Gastrocnemius medialis (tissue), 4 donors: ENCODE data around the gene PTPRJ. TPM values are rescaled to one million over a fixed set of nuclear protein-coding genes. Genes with fewer than 3 reads are reported as not detected.

Experiments used
- ATAC-seq, 2 donors: fragments of 150-250 bp; one replicate each; pipeline ENCODE4 v1.9.1; 2016
- DNase-seq, 2 donors: peaks; one replicate each; pipeline ENCODE4 v3.0.0-alpha.2; 2019
- H3K27ac ChIP-seq, 4 donors: fragments of 200-600 bp; sonication (generic); 1 replicate in 1 of 4; 2 replicates in 3 of 4; pipeline ENCODE4 v1.5.1; 2016 to 2018; ENCODE audit warnings: mild to moderate bottlenecking in 2 of 4, moderate library complexity in 1 of 4
- H3K27me3 ChIP-seq, 3 donors: fragments of 200-600 bp; sonication (generic) in 2 of 3; 1 replicate in 1 of 3; 2 replicates in 2 of 3; pipeline versions ENCODE4 v1.5.1 to v1.6.0; 2016 to 2019; ENCODE audit warnings: mild to moderate bottlenecking in 1 of 3, moderate library complexity in 1 of 3
- H3K36me3 ChIP-seq, 2 donors: fragments of 200-600 bp; sonication (generic) in 1 of 2; one replicate each; pipeline ENCODE4 v1.5.1; 2017 to 2018
- H3K4me1 ChIP-seq, 2 donors: fragments of 200-600 bp; sonication (generic) in 1 of 2; one replicate each; pipeline ENCODE4 v1.5.1; 2016 to 2017; ENCODE audit warnings: mild to moderate bottlenecking in 2 of 2
- H3K4me3 ChIP-seq, 4 donors: fragments of 200-600 bp; sonication (generic) in 3 of 4; 1 replicate in 1 of 4; 2 replicates in 3 of 4; pipeline ENCODE4 v1.5.1; 2016 to 2019; ENCODE audit warnings: mild to moderate bottlenecking in 2 of 4
- H3K9me3 ChIP-seq, 3 donors: fragments of 200-600 bp; sonication (generic) in 2 of 3; 1 replicate in 1 of 3; 2 replicates in 2 of 3; pipeline ENCODE4 v1.5.1; 2016 to 2019
- CTCF ChIP-seq, 5 experiments: fragments of 450-650 bp in 3 of 5; fragments of 200-600 bp in 2 of 5; sonication (generic) in 2 of 5; IDR thresholded peaks in 4 of 5; conservative IDR thresholded peaks in 1 of 5; 1 replicate in 4 of 5; 2 replicates in 1 of 5; pipeline ENCODE4 v1.5.1; 2016 to 2019; ENCODE audit warnings: antibody characterized with exemption in 5 of 5, mild to moderate bottlenecking in 3 of 5, moderate library complexity in 3 of 5
- POLR2A ChIP-seq, 2 donors: fragments of 450-650 bp; IDR thresholded peaks; one replicate each; pipeline ENCODE4 v1.6.1; 2017; ENCODE audit warnings: antibody characterized with exemption in 2 of 2, mild to moderate bottlenecking in 2 of 2, moderate library complexity in 2 of 2
- in situ Hi-C, 4 donors: fragments of 200-750 bp; cut with MboI; loops; one replicate each; pipeline versions ENCODE4 v1.15.0 to v1.8.0; 2017; ENCODE audit warnings: low sequenced_read_pairs in 4 of 4
- intact Hi-C: fragments of 100-400 bp; cut with DNase I; formaldehyde crosslinking; loops from one replicate; pipeline ENCODE4 v1.15.1; 2023; ENCODE audit warnings: low total_unique reads
- total RNA-seq, 4 donors: library from RNA; depleted of rRNA; stranded (reverse); fragments of >200 nt; gene quantifications; one replicate each; pipeline versions ENCODE4 v1.1.0 to v1.2.3, GENCODE V29; 2016

The PTPRJ gene
- total RNA-seq, 4 donors from 2014 or later = 5.4 to 9.0 (median 5.6) TPM

DNA sequence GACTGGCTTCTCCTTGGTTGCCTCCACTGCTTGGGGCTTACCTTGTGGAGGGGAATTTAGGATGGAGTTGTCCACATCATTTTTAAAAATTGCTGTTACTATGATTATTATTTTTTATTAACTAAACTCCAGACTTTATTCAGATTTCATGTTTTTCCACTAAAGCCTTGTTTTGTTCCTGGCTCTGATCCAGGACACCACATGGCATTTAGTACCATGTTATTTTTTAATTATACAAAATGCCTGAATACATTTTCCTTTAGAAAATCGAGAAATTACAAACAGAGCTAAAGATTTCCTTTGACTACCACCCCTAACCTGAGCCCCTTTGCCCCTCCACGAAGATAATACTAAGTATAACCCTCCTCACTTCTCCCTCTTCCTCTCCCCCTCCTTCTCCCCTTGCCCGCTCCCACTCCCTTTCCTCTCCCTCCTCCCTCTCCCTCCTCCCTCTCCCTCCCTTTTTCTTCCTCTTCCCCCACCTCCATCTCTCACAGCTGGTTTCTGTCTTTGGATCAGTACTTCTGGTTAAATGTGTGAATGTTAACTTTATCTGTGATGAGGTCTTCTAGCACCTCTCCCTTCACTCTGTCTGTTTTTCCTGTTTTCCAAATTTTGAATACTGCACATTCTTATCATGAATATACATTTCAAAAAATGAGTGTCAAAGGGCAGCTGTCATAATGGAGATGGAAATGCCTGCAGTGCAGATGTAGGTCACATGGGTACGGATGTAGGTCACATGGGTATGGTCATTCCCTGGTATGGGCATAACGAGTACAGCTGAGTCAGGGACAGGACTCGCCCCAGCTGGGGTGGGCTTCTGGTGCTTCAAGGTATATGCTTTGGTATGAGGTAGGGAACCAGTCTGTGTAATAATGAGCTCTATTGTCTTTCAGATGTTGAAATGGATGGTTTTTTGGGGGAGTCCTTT lies 181.9 kb downstream of the PTPRJ start:
- in situ Hi-C loops = no loop called here
- intact Hi-C loops = no loop called here
- ATAC-seq (no peak), DNase-seq (no peak)
- TF ChIP-seq POLR2A (IDR thresholded peaks at IDR 0.05) (no peak), CTCF (IDR thresholded peaks at IDR 0.05 in 4 of 5, conservative IDR thresholded peaks at IDR 0.05 in 1 of 5) (no peak)
- Histone ChIP-seq H3K36me3 (no peaks in the 10 kb centered on the region), H3K27me3 (no peaks in the 10 kb centered on the region), H3K27ac (no peak overlapping the region), H3K4me3 (no peak overlapping the region), H3K9me3 (no peaks in the 10 kb centered on the region), H3K4me1 (no peaks in the 10 kb centered on the region)

GRCh38 chr11:48162885-48163268 lies 182.5 kb downstream of the PTPRJ start:
- TF ChIP-seq POLR2A (IDR thresholded peaks at IDR 0.05) (no peak), CTCF (IDR thresholded peaks at IDR 0.05 in 4 of 5, conservative IDR thresholded peaks at IDR 0.05 in 1 of 5) (no peak)
- no peaks in the 10 kb centered on the region for H3K36me3 ChIP-seq
- in situ Hi-C loops = no loop called here

DNA sequence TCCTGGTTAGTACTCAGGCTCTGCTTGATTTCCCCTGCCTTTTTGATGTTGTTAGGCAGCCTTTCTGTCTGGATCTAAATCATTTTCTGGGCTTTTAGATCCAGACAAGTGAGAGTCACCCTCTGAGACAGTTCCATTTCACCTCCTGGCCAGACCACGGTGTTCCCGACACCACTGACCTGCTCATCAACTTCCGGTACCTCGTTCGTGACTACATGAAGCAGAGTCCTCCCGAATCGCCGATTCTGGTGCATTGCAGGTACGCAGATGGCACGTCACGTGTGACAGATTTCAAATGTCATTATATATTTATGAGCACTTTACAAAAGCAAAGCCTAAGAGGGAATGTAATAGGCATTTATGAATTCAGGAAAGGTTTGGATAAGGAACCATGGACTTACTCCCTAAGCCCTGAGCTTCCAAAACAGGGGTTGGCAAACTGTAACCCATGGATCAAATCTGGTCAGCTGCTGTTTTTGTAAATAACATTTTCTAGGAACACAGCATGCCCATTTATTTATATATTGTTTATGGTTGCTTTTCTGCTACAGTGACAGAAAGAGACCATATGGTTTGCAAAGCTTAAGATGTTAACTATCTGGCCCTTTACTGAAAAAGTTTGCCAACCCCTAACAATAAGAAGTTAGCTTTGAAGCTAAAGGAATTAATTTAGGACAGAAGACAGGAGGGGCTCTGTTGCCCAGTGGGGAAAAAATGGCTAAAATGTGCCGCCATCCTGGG lies 183.2 kb downstream of the PTPRJ start:
- Histone ChIP-seq H3K27me3 (no peaks in the 10 kb centered on the region), H3K4me3 (no peak overlapping the region), H3K9me3 (no peaks in the 10 kb centered on the region), H3K36me3 (no peaks in the 10 kb centered on the region), H3K4me1 (no peaks in the 10 kb centered on the region), H3K27ac (no peak overlapping the region)
- no peak for TF ChIP-seq CTCF (IDR thresholded peaks at IDR 0.05 in 4 of 5, conservative IDR thresholded peaks at IDR 0.05 in 1 of 5)
- no peak for TF ChIP-seq POLR2A (IDR thresholded peaks at IDR 0.05)
- ATAC-seq (no peak), DNase-seq (no peak)
- in situ Hi-C loops (no loop called here), intact Hi-C loops (no loop called here)

More at GRCh38 chr11:48162885-48163268, 182.5 kb downstream of the PTPRJ start:
- intact Hi-C loops = no loop called here
- no peaks in the 10 kb centered on the region for H3K9me3 ChIP-seq
- H3K27me3 ChIP-seq = no peaks in the 10 kb centered on the region
- H3K4me3 ChIP-seq = no peak overlapping the region
- DNase-seq (no peak), ATAC-seq (no peak)
- no peaks in the 10 kb centered on the region for H3K4me1 ChIP-seq
- no peak overlapping the region for H3K27ac ChIP-seq

- H3K27me3 ChIP-seq = no peaks in the 10 kb centered on the region
- H3K36me3 ChIP-seq = no peaks in the 10 kb centered on the region
- no peaks in the 10 kb centered on the region for H3K9me3 ChIP-seq
- no peak overlapping the region for H3K27ac ChIP-seq
- no peak overlapping the region for H3K4me3 ChIP-seq
- ATAC-seq (no peak), DNase-seq (no peak)
- intact Hi-C loops = no loop called here
- in situ Hi-C loops = no loop called here
- no peaks in the 10 kb centered on the region for H3K4me1 ChIP-seq
- TF ChIP-seq CTCF (IDR thresholded peaks at IDR 0.05 in 4 of 5, conservative IDR thresholded peaks at IDR 0.05 in 1 of 5) (no peak), POLR2A (IDR thresholded peaks at IDR 0.05) (no peak)
Observed at GRCh38 chr11:48164836-48165235, 184.5 kb downstream of the PTPRJ start.
